K562 (cell line): ENCODE measurements around the gene ADGRL3. TPM values are rescaled to one million over a fixed set of nuclear protein-coding genes. Genes with fewer than 3 reads are reported as not detected.

Source experiments
- ATAC-seq: fragments of 200-7000 bp; cut with Tn5 transposase; 3 replicates; pipeline ENCODE4 v1.9.1; 2020; ENCODE audit warnings: moderate library complexity
- BruUV-seq: library from RNA; stranded (reverse); fragments of 400-500 nt; replicated peaks from 2 replicates; lab custom pipeline; 2021; lab: Mats Ljungman, UMichigan
- CTCF ChIA-PET: fragments of 300-600 bp; formaldehyde crosslinking; extraction: SDS; loops from one replicate; lab custom pipeline; 2021; ENCODE audit warnings: low intra/inter-chr PET ratio; lab: Yijun Ruan, JAX
- POLR2A ChIA-PET: fragments of 300-600, 350-650 bp; sonication (Branson Sonifier 250); formaldehyde crosslinking; extraction: SDS; loops from one replicate; lab custom pipeline; 2021; ENCODE audit warnings: antibody characterized with exemption, inconsistent platforms; lab: Yijun Ruan, JAX
- DNase-seq, 4 experiments: peaks; one replicate each; pipeline versions ENCODE4 v3.0.0 to v3.0.0-alpha.2; 2011 to 2018; ENCODE audit warnings: low spot score in 3 of 4, mixed read lengths in 3 of 4; ENCODE audit errors: extremely low read depth in 1 of 4
- FAIRE-seq: peaks from 2 replicates; lab custom pipeline; 2011; peaks lifted over from hg19 to GRCh38; lab: Jason Lieb, UNC
- H2AFZ ChIP-seq: 2 replicates; pipeline ENCODE4 v1.6.0; 2011; ENCODE audit warnings: low read depth, low read length, control low read depth, inconsistent platforms
- H3K27ac ChIP-seq: fragments of 200-600 bp; 3 replicates; pipeline ENCODE4 v1.8.0; 2011; ENCODE audit warnings: low read depth, mild to moderate bottlenecking, control low read depth, inconsistent platforms, low read length, moderate library complexity, mixed read lengths; ENCODE audit errors: extremely low read depth
- H3K27me3 ChIP-seq, 2 experiments: fragments of 300-600 bp in 1 of 2; 2 replicates in 1 of 2; 3 replicates in 1 of 2; pipeline versions ENCODE4 v1.6.0 to v1.8.0; 2011; ENCODE audit warnings: inconsistent platforms in 2 of 2, low read length in 2 of 2, mild to moderate bottlenecking in 1 of 2, mixed read lengths in 1 of 2, moderate library complexity in 1 of 2; ENCODE audit not compliant: control insufficient read depth in 2 of 2, insufficient read depth in 2 of 2
- H3K36me3 ChIP-seq: fragments of 300-600 bp; 3 replicates; pipeline ENCODE4 v1.8.0; 2011; ENCODE audit warnings: mild to moderate bottlenecking, low read length, inconsistent platforms; ENCODE audit not compliant: control insufficient read depth, insufficient read depth
- H3K4me1 ChIP-seq, 2 experiments: fragments of 200-600 bp in 1 of 2; replicated peaks in 1 of 2; 2 replicates in 1 of 2; 3 replicates in 1 of 2; pipeline versions ENCODE4 v1.5.1 to v1.8.0; 2011; ENCODE audit warnings: inconsistent platforms in 2 of 2, low read length in 2 of 2, mild to moderate bottlenecking in 1 of 2, mixed read lengths in 1 of 2, moderate library complexity in 1 of 2; ENCODE audit not compliant: control insufficient read depth in 2 of 2, insufficient read depth in 2 of 2
- H3K4me2 ChIP-seq: 2 replicates; pipeline ENCODE4 v1.6.1; 2011; ENCODE audit warnings: low read length, control low read depth, inconsistent platforms, mixed read lengths; ENCODE audit not compliant: insufficient read depth
- H3K4me3 ChIP-seq: fragments of 200-600 bp; sonication (generic), shearing (Covaris generic); 2 replicates; pipeline ENCODE4 v1.5.1; 2016; ENCODE audit warnings: control low read depth, inconsistent platforms
- H3K79me2 ChIP-seq: fragments of 200-600 bp; 3 replicates; pipeline ENCODE4 v1.8.0; 2011; ENCODE audit warnings: low read length, inconsistent platforms; ENCODE audit not compliant: control insufficient read depth, insufficient read depth
- H3K9ac ChIP-seq, 2 experiments: 2 replicates each; pipeline versions ENCODE4 v1.6.0 to v1.6.1; 2011; ENCODE audit warnings: low read depth in 2 of 2, low read length in 2 of 2, control low read depth in 1 of 2, inconsistent platforms in 1 of 2, mild to moderate bottlenecking in 1 of 2, mixed read lengths in 1 of 2; ENCODE audit not compliant: insufficient read depth in 1 of 2
- H3K9me1 ChIP-seq: one replicate; pipeline ENCODE4 v1.6.0; 2011; ENCODE audit warnings: inconsistent platforms, mild to moderate bottlenecking, low read length, moderate library complexity; ENCODE audit not compliant: control insufficient read depth, insufficient read depth
- H3K9me3 ChIP-seq: replicated peaks from 2 replicates; pipeline ENCODE4 v1.5.1; 2011; ENCODE audit warnings: low read depth, low read length, inconsistent platforms; ENCODE audit not compliant: control insufficient read depth, insufficient read depth
- H4K20me1 ChIP-seq: replicated peaks from 2 replicates; pipeline ENCODE4 v1.6.1; 2011; ENCODE audit warnings: low read length, inconsistent platforms, mixed read lengths; ENCODE audit not compliant: control insufficient read depth, insufficient read depth
- CC2D1A ChIP-seq: fragments of 450-650 bp; IDR thresholded peaks from 2 replicates; pipeline ENCODE4 v1.6.1; 2017; ENCODE audit warnings: mild to moderate bottlenecking
- CEBPG ChIP-seq, 3 experiments: fragments of 200-800 bp in 1 of 3; sonication (Bioruptor generic) in 1 of 3; sonication (generic) in 1 of 3; formaldehyde crosslinking in 1 of 3; IDR thresholded peaks in 2 of 3; conservative IDR thresholded peaks in 1 of 3; 2 replicates each; pipeline versions ENCODE4 v1.6.1 to v1.8.0; 2016 to 2022; ENCODE audit warnings: missing compliant biosample characterization in 2 of 3, missing genetic modification characterization in 2 of 3, mild to moderate bottlenecking in 1 of 3, missing genetic modification reagents in 1 of 3
- CHD4 ChIP-seq: fragments of 200-600 bp; sonication (generic); IDR thresholded peaks from 3 replicates; pipeline ENCODE4 v1.6.1; 2012; ENCODE audit warnings: low read depth, mild to moderate bottlenecking, mixed read lengths, low read length, inconsistent platforms; ENCODE audit not compliant: insufficient read depth, insufficient replicate concordance, poor library complexity, severe bottlenecking
- FOS ChIP-seq: IDR thresholded peaks from 3 replicates; pipeline ENCODE4 v1.6.1; 2011; ENCODE audit not compliant: insufficient read length; ENCODE audit errors: extremely low read depth
- HDAC6 ChIP-seq: IDR thresholded peaks from 2 replicates; pipeline ENCODE4 v1.6.1; 2012; ENCODE audit warnings: low read depth, mild to moderate bottlenecking, control low read depth, inconsistent platforms, low read length, moderate library complexity
- LCOR ChIP-seq: sonication (generic); formaldehyde crosslinking; IDR thresholded peaks from 2 replicates; pipeline ENCODE4 v1.8.0; 2022; ENCODE audit warnings: mild to moderate bottlenecking, missing genetic modification reagents
- MAFF ChIP-seq: IDR thresholded peaks from 2 replicates; pipeline ENCODE4 v1.6.1; 2012; ENCODE audit warnings: low read length, improper control_type of control experiment
- MAFK ChIP-seq: IDR thresholded peaks from 2 replicates; pipeline ENCODE4 v1.6.1; 2011; ENCODE audit warnings: low read length, improper control_type of control experiment
- RB1 ChIP-seq: fragments of 450-650 bp; IDR thresholded peaks from 2 replicates; pipeline ENCODE4 v1.6.1; 2017; ENCODE audit warnings: low read depth, mild to moderate bottlenecking
- STAT5B ChIP-seq: fragments of 250-450 bp; sonication (Bioruptor Pico); IDR thresholded peaks from 2 replicates; pipeline ENCODE4 v1.8.0; 2021; ENCODE audit warnings: mild to moderate bottlenecking, inconsistent platforms
- ZC3H11A ChIP-seq: IDR thresholded peaks from 2 replicates; pipeline ENCODE4 v1.6.1; 2012; ENCODE audit warnings: low read depth, low read length, improper control_type of control experiment
- ZNF165 ChIP-seq: fragments of 250-450 bp; sonication (Bioruptor Pico); IDR thresholded peaks from 2 replicates; pipeline ENCODE4 v1.4.0; 2020; ENCODE audit warnings: borderline replicate concordance
- ZNF316 ChIP-seq: fragments of 450-650 bp; IDR thresholded peaks from 2 replicates; pipeline ENCODE4 v1.6.1; 2016
- ZNF511 ChIP-seq: sonication (generic); formaldehyde crosslinking; IDR thresholded peaks from 2 replicates; pipeline ENCODE4 v1.8.0; 2022; ENCODE audit warnings: mild to moderate bottlenecking, missing genetic modification reagents
- in situ Hi-C: fragments of 300-500 bp; cut with MboI; formaldehyde crosslinking; loops from 4 replicates; pipeline ENCODE4 v1.15.0; 2018; ENCODE audit warnings: inconsistent platforms, mixed read lengths
- intact Hi-C: fragments of 100-400 bp; cut with micrococcal nuclease; formaldehyde crosslinking; loops from 2 replicates; pipeline ENCODE4 v1.14.2; 2022
- polyA plus RNA-seq, 8 experiments: library from polyadenylated mRNA; depleted of rRNA in 4 of 8; stranded (reverse) in 5 of 8; unstranded in 3 of 8; fragments of >200 nt; fragmentation: Nextera tagmentation in 2 of 8; fragmentation: Illumina TruSeq in 1 of 8; extraction: Ambion mirVana in 2 of 8; extraction: Trizol in 1 of 8; gene quantifications; 2 replicates each; pipeline versions ENCODE4 v1.2.1 to v1.2.3, GENCODE V29; 2011 to 2014; ENCODE audit warnings: inconsistent platforms in 1 of 8, missing spikeins in 1 of 8
- total RNA-seq, 7 experiments: library from RNA; depleted of rRNA in 6 of 7; stranded (reverse); fragments of >200 nt in 6 of 7; fragmentation: Illumina TruSeq in 2 of 7; extraction: Trizol in 2 of 7; gene quantifications; 2 replicates each; pipeline versions ENCODE4 v1.2.1 to v1.2.3, GENCODE V29; 2011 to 2021; ENCODE audit warnings: low replicate concordance in 1 of 7

Gene ADGRL3
- total and polyA plus RNA-seq, 9 of the 15 experiments (the other 6 are each of a cell fraction or from before 2014, with no cell fraction given), result 0.03 to 0.14 (median 0.04) TPM; not detected in 2

- TF ChIP-seq ZNF511 (CRISPR knock-in tag), result no peak
Observed at GRCh38 chr4:61915501-61915900, 715.4 kb downstream of the ADGRL3 start (continued).

DNA sequence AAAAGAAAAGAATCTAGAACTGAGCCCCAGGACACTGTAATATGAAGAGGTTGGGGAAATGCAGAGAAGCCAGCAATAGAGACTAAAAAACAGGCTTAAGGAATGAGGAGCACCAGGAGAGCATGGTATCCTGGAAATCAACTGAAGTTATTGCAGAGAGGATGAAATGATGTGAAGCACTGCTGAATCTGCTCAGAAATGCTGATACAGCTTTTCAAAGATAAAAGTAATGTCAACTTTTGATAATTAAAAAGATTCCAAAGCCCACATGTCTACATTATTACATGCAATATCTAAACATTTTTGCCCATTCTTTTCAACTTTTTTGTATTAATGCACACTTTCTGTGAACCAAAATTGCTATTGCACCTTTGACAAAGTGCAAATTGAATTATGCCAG lies 718.4 kb downstream of the ADGRL3 start:
- CTCF ChIA-PET, result no interaction called here
- TF ChIP-seq MAFK (0 out of 2 replicates have a peak, but pooled peaks have one; percentile 12), CHD4 (no peak), ZNF165 (CRISPR knock-in tag) (no peak), LCOR (no peak), FOS (no peak), MAFF (peak; percentile 42), CEBPG (CRISPR knock-in tag; IDR thresholded peaks at IDR 0.05) (no peak), CEBPG (tag; conservative IDR thresholded peaks at IDR 0.05 in 1 of 2, IDR thresholded peaks at IDR 0.05 in 1 of 2) (no peak), HDAC6 (no peak), ZNF316 (0 out of 2 replicates have a peak, but pooled peaks have one; percentile 7), CC2D1A (no peak), STAT5B (no peak), RB1 (no peak), ZC3H11A (no peak)
- TF ChIP-seq, all 486 proteins: peak for 3
- Histone ChIP-seq H3K9me3 (no peaks in the 10 kb centered on the region), H2AFZ (no peak overlapping the region), H3K27me3 (no peaks in the 10 kb centered on the region), H3K27ac (no peak overlapping the region), H3K4me3 (no peak overlapping the region), H3K4me2 (no peak overlapping the region), H3K79me2 (no peaks in the 10 kb centered on the region), H3K9me1 (no peaks in the 10 kb centered on the region), H3K9ac (no peak overlapping the region), H3K36me3 (no peaks in the 10 kb centered on the region), H4K20me1 (no peaks in the 10 kb centered on the region), H3K4me1 (no peaks in the 10 kb centered on the region)
- no TSS peak for BruUV-seq
- ATAC-seq (no peak), DNase-seq (no peak), FAIRE-seq (no peak)
- in situ Hi-C loops, result no loop called here
- intact Hi-C loops, result no loop called here
- POLR2A ChIA-PET, result no interaction called here
